Measurements from ENCODE around the gene KCNA2.
A peak's percentile ranks its signal among the peaks of the same experiment; 100 is the strongest.

Gene KCNA2

DNA sequence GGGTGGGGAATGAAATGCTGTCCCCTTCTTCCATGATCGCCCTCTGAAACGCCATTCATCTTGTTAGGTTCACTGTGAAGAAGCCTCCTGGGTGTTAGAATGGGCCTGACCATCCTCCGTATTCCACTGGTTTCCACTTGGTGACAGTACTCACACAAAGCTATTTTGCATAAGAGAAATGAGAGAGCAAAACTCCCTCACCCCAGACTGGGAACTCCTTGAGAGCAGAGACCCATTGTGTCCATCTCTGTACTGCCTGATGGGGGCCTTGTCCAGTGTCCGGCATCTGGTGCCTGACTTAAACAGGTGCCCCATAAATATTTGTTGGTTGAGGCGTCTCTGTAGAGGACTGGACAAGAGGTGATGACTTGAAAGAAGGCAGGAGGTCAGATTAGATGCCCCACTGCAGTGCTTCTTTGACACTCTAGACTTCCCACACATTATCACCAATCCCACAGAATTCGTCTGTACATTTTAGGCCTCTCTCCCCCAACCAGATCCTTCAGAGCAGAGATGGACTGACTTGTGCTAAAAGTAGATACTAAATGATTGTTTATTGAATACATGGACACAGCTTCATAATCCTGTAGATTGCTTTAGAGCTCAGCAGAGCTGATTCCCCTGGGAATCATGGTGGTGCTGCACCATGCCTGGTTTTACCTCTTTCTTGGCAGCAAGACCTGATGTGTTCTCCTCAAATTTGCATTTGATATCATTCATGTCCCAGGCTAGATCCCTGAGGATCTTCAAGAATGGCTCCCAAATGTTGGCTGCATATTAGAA, 22.4 kb upstream of the KCNA2 start:
- DNase-seq = no peak

DNA sequence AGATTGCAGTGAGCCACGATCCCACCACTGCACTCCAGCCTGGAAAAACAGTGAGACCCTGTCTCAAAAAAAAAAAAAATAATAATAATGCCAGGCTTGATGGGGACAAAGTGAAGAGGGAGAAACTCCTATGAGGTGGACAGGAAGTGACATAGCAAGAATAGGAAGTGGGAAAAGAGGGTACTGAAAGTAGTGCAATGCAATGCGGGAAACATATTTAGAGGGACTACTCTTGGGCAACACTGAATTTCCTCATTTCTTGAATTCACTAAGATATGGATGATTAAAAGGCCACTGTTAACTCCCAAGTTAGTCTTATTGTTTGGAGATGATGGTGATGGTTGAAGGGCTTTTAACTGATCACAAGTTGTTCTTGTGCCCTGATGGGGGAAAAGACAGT, 21.6 kb upstream of the KCNA2 start:
- no peak for DNase-seq

DNA sequence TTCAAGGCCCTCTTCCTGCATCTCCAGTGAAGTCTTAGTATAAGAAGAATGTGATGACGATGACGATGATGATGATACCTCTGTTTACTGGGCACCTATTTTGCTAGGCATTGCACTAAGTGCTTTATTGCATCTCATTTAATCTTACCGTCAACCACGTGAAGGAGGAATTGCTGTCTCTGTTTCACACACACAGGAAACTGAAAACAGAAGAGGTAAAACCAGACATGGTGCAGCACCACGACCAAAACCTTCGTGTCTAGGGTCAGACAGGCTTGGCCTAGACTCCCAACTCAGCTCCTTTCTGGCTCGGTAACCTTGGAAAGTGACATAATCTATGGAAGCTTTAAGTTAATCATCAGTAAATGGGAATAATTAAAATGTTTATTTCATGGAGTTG, 20.7 kb upstream of the KCNA2 start:
- DNase-seq = no peak

DNA sequence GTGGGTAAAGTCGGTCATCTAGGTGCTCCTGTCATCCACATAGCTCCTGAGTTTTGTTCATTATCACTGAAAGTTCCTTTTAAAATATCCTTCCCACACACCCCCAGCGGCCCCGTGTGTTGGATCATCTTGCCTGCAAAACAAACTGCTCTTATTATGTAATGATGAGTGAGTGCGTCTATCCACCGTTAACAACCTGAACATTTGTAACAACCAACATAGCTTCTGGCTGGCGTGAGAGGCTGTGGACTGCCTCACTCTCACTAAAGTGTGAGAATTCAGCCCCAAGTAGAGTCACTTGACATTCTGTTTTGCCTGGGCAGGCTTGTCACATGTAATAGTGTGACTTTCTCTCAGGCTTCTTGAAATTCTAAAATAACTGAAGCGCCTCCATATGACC, 14.5 kb upstream of the KCNA2 start:
- DNase-seq = no peak

DNA sequence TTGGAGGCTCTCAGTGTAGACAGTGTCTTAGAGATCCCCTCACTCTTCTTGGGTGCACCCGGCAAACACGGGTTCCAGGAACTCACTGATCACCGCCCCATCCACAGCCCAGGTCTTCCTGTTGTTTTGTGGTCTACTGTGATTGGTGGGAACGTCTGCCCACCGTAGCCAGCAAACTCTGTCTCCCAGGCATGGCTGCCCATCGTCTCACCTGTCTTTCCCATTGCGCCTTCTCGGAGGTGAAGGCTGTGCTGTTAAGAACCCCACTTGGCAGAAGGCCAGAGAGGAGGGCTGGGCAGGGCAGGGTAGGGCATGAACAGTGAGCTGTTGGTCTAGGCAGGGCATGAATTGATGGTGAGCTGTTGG, 14.1 kb upstream of the KCNA2 start:
- no peak for DNase-seq

DNA sequence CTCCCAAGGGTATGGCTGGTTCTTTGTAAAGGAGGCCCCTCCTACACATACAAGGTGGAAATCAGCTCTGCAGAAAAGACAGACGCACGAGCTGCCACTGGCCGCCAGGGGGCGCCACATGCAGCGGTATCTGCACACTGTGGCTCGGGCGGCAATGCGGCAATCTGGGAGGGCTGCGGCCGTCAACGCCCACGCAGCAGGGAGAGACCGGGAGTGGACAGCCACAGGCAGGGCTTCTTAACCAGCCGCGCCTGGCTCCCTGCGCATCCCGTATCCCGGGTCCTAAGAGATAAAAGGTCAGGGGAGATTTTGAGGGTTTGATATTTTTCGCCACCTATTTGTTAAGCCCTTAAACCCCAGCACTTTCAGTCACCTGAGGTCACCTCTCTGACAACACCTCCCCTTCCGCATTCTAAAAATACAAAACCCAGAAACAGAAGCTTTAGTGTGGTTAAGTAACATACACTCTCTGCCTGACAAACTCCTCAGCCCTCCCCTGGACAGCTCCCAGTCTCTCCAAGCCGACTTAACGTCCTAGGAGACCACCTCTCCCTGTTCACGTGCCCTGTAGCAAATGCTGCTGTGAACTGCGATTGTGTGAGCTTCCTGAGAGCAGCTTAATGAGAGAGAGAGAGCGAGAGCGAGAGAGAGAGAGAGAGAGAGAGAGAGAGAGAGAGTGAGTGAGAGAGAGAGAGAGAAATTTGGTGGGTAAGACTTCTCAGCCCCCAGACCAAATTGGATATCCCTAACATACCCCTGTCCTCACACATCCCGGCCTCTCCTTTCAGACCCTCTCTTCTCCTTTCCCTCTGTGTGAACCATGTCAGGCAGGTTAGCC, 13.5 kb upstream of the KCNA2 start:
- DNase-seq = peak; percentile 54

DNA sequence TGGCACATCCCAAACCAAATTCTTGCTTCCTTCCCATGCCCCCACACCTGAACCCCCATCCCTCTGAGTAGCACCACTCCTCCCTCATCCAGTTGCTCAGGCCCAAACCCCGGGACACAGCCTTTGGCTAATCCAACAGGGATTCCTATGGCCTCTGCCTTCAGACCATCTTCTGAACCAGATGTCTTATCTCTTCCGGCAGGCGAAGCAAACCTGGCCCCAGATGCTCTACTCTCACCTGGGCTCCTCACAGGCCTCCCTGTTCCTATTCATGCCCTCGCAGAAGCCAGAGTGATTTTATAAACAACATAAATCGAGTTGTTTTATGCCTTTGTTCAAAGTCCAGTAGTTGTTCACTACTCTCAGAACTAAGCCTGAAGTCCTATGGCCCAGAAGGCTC, 12.5 kb upstream of the KCNA2 start:
- no peak for DNase-seq

DNA sequence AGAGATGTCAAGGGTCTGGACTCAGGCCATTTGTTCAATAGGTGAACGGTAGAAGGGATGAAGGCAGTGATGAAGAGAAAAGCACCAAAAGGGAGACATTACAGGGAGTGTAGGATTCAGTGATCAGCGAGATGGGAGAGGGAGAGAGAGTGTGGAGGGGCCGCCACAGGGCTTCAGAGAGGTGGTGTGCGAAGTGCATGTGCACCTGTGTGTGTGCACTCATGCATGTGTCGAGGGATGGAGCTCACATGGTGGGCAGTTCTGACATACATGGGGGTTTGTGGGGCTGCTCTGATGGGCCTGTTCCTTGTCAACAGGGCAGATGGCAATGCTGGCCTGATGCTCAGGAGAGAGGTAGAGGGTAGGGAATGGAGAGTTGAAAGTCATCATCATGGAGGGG, 11.4 kb upstream of the KCNA2 start:
- no peak for DNase-seq

DNA sequence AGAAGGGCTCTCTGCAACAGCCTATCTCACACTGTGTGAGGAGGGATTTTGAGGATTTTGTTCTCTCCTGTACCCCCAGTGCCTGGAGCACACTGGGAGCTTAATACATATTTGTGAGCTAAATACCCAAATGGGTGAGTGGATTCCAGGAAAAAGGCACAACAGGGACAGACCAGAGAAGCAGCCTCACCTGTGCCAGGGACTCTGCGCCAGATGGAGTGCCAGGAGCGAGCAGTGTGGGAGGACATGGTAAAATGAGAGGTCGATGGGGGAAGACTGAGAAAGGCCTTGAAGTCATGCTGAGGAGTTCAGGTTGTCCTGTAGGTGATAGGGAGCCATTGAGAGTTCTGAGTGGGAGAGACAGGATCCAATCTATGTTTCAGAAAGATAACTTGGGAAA, 11.0 kb upstream of the KCNA2 start:
- no peak for DNase-seq

DNA sequence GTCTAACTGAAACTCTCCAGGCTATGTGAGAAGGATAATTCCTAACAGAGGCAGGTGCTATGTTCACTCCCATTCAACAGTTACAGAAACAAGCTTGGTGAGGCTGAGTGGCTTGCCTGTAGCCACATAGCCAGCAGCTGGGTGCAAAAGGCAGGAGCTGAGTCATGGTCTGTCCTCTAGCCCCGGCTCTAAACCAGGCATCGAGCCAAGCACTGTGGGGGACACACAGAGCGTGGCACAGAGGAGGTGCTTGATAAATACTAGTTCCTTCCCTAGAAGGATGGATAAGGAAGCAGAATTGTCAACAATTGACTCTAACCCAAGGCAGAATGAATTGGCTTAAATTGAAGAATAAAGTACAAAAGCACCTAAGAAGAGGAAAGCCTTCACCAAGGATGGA, 10.4 kb upstream of the KCNA2 start:
- DNase-seq = peak; percentile 93

DNA sequence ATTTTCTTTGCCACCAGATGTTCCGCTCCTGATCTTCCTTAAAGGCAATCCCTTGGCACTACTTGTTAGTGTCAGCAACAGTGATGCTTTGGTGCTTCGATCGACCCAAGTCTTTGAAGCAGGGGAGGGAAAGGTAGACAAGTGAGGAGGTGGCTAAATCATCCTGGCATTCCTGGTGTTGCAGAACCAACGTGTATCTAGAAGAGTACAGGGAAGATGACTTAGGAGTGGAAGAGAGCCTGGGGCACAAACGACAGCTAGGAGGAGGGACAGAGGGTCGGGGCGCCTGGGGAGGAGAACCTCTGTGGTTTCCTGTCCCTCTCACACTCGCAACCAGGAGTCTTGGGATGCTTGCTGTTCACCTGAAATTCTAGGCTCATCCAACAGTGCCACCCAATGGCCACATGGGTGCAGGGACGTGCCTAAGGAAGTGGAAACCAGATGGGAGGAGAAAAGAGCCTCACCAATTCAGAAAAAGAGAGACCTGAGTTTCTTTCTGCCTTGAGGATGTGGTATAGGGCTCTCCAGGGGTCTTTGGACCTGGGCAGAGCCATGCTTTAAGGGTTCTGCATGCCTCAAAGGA, 9.5 kb upstream of the KCNA2 start:
- DNase-seq = peak; percentile 79

DNA sequence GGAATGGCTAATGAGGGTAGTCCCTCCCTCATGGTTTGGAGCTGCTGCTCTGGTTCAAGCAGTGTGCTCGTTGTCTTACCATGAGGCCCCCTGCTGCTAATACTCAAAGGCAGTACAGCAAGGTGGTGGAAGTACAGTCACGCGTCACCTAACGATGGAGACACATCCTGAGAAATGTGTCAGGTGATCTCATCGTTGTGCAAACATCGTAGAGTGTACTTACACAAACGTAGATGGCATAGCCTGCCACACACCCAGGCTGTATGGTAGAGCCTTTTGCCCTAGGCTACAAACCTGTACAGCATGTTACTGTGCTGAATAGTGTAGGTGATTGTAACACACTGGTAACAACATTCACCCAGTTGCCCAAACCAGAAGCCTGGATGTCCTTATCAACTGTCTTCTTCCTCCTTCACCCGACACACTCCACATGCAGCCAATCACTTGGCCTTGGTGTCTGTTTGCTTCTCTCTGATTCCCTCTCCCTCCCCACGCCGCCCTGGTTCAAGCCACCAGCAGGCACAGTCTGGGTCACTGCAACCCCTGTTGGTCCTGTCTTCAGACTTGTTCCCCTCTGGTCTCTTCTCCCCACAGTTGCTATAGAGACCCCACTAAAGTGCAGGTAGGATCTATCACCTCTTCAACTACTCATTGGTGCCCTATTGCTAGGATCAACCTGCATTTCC, 6.0 kb upstream of the KCNA2 start:
- peak; percentile 69 for DNase-seq

DNA sequence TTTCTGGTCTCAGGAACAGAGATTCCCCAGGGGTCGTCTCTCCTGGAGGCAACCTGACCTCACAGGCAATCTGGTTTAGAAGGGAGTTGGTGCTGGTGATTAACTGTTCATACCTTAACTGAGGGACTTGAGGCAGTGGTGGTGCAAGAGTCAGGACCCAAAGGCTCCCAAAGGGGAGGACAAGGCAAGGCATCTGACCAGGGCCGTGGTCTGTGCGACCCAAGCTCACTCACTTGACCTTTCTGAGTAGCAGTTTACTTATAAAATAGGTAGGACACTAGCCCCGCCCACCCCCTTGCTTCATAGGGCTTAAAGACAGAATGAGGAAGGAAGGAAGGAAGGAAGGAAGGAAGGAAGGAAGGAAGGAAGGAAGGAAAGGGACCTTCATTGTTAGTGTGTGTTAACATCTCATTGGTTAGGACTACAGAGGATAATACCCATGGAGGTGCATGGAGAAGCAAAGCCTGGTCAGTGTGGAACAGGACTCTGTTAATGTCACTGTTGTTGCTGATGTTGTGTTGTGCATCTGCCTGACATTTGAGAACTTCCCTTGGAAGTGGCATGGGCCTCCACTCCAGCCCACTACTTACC, 4.6 kb upstream of the KCNA2 start:
- DNase-seq = no peak

DNA sequence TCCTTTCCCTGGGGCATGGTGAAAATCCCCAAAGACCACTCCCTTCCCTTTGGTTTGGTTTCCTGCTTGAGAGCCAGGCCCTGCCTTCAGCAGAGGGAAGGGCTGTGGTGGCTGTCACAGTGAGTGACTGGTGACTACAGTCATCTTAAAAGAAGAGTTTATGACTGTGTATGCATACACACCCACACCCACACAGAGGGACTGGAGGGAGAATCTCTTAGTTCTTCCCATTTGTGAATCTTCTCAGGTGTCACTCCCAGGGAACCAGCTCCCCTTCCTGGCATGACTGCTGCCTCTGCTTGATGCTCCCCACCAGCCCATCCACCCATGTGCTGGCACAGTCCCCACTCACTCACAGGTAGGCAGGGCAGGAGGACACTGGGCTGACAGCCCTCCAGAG, 3.9 kb upstream of the KCNA2 start:
- DNase-seq = no peak

DNA sequence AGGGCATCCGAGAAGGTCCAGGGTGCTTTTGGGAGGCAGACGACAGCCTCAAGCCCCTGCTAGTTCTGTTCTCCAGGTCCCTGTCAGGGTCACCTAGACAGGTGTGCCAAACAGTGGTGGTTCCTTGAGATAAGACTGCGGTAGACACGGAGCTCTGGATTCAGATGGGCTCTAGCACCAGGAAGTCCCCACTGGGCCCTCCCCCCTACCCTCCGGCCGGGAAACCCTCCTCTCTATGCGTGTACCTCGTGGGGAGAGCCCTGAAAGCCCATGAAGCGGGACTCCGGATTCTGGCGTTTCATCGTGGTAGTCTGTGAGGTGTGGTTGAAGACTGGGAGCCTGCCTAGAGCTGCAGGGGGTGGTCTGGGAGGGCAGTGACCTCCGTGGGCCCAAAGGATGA, 2.1 kb upstream of the KCNA2 start:
- no peak for DNase-seq

DNA sequence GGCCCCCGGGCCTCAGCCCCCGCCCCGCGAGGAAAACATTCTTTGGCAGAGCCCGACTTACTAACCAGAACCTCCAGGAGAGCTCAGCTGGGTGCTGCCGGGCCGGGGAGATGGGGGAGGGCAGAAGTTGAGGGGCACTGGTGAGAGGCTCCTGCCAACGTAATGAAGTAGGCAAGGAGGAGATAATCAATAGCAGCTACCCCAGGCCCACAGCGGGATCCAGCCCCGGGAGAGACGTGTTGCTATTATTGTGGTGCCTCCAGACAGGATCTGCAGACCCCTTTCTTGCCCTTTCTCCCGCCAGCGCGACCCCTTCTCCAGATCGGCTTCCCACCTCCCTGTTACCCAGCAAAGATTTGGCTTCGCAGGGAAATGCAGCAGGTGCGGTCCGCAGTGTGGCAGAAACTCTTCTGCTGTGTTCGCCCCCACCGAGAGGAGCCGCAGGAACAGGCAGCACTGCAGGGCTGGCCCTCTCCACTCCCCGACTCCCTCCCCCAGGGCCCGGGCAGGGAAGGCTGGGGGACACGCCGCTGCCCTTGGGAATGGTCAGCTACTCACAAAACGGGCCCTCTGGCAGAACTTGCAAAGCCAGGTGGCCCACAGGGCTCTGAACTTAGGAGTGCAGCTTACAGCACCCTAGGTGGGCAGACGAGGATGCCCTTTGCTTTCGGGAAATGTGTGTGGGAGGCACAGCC, 1.5 kb upstream of the KCNA2 start:
- DNase-seq = no peak

DNA sequence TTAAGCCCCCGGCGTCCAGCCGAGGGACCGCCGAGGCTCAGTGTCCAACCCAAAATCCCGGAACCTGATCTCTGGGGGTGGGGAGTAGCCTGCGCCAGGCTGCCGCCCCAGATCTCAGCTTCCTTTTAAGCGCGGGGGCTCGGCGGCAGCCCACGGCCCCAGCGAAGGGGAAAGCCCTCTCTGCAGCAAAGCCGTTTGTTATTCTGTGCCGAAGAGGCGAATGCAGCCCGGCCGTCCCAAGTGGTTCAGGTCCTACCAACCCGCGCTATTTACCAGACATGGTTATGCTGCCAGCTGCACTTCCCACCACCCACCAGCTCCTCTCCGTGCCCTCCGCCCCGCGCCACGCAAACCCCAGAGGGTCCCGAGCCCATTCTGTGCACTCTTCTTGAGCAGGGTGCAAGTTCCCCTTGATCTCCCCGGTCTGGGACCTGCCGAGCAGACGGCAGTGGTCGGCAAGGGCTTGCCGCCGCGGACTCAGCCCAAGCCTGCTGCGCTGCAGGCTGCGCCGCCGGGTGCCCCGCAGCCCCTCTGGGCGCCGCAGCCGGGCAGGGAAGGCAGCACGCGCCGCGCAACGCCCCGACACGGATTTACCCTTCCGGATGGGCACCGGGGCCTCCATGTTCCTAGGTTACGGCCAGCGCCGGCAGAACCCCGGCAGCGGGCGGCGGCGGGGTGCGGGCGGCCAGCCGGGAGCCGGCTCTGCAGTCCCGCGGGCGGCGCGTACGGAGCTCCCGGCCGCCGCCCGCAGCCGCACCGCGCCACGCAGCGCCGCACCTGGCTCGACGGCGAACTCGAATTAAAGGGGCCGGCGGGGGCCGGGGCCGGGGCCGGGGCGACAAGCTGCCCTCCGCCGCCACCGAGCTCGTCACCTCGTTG, 738 bp upstream of the KCNA2 start:
- no peak for DNase-seq

DNA sequence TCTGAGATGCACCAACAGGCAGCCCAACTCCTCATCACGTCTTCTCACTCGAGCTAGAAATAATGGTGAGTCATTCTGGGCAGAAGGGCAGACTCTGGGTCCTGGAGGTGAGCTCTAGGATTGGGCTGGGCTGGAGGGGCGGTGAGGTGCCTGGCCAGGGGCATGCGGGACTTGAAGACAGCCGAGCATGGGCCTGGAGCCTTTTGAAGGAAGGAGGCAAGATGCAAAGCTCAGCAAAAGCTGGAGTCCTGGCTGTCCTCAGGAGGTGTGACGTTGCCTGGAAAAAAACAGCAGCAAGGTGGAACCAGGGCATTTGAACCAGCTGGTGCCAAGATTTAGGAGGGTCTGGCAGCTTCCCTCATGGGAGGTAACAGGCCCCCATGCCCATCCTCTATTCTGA, 712 bp downstream of the KCNA2 start:
- no peak for DNase-seq

DNA sequence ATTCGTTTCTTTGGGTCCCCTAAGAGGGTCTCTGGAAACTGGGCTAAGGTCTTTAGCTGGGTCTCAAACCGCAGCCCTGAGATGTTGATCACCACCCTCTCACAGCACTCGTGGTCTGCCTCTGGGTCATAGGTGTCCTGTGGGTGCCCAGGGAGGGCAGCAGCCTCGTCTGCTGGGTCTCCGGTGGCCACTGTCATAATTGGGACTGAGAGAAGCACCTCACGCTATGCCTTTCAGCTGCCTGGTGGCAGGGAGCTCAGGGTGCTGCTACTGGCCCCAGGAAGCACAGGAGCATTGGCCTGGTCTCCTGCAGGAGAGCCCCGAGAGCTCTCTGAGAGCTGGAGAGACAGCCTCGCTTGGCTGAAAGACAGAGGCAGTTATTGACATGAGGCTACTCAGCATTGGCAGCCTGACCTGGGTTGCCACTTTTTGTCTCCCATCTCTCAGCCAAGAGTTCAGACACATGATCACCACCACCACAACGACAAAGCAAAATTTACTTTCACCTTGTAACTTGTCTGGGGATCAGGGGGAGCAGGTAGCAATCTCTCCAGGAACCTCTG, 1.5 kb downstream of the KCNA2 start:
- no peak for DNase-seq

DNA sequence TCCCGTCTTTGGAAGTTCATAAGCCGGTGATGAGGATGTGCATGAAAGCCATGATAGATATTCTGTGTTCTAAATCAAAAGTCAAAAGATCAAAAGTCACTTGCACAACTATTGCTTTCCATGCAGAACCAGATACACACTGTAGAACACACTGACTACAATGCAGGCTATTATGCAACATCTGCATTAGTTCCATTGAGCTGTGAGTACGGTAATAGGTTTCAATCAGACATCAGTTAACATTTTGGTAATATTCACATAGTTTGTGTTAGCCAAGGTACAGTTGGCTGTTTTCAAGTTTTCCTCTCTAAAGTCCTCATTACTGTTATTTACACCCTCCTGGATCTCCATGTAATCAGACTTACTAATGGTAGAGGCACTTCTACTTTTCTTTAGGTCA, 3.1 kb downstream of the KCNA2 start:
- no peak for DNase-seq

DNA sequence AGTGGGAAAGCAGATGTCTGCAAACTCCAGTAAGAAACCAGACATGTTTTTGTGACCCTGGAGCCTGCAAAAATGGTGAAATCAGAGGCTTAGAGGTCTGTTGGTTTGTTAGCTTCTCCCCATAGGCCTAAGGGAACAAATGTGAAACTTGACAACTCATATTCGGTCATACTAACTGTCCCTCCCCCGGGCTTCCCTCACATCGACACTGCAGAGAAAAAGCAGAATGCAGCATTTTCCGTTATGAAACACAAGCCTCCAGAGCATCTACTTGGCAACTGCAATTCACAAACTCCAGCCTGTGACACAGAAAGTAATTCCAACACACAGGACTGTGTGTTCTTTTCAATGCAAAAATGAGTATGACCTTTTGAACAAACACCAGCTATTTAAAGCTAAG, 3.7 kb downstream of the KCNA2 start:
- no peak for DNase-seq
